Measurements from ENCODE around the gene TMTC2. TPM values are rescaled to one million over a fixed set of nuclear protein-coding genes. Genes with fewer than 3 reads are reported as not detected.

Gene TMTC2
- total RNA-seq, 1 donor from 2014 or later = 3.4 TPM

GRCh38 chr12:82682851-82683261, 3.9 kb upstream of the TMTC2 start:
- no peak for TF ChIP-seq CTCF (IDR thresholded peaks at IDR 0.05; ENCODE audit: borderline replicate concordance)
- Histone ChIP-seq H3K27me3 (ENCODE audit: low read depth) (no peaks in the 10 kb centered on the region), H3K27ac (replicated peaks) (no peak overlapping the region), H3K4me1 (peaks cover 23% of the 10 kb centered on the region), H3K9me3 (replicated peaks) (no peaks in the 10 kb centered on the region), H3K4me3 (no peak overlapping the region), H3K36me3 (no peaks in the 10 kb centered on the region)
- intact Hi-C loops (cut with micrococcal nuclease) = no loop called here
- no peak for DNase-seq

- H3K4me3 ChIP-seq = peak overlapping the region; percentile 90
- H3K27me3 ChIP-seq (ENCODE audit: low read depth) = no peaks in the 10 kb centered on the region
- no peaks in the 10 kb centered on the region for H3K9me3 ChIP-seq (replicated peaks)
- peak; percentile 93 for DNase-seq
- peak overlapping the region; percentile 92 for H3K27ac ChIP-seq (replicated peaks)
- H3K36me3 ChIP-seq = no peaks in the 10 kb centered on the region
- peak; percentile 91 for TF ChIP-seq CTCF (IDR thresholded peaks at IDR 0.05; ENCODE audit: borderline replicate concordance)
- intact Hi-C loops (cut with micrococcal nuclease) = no loop called here
- peaks cover 32% of the 10 kb centered on the region for H3K4me1 ChIP-seq
Observed at GRCh38 chr12:82685790-82686167, 927 bp upstream of the TMTC2 start.

GRCh38 chr12:82687021-82688011, 610 bp downstream of the TMTC2 start:
- DNase-seq = peak; percentile 38
- Histone ChIP-seq H3K4me1 (peaks cover 32% of the 10 kb centered on the region), H3K27ac (replicated peaks) (peak overlapping the region; percentile 92), H3K27me3 (ENCODE audit: low read depth) (no peaks in the 10 kb centered on the region), H3K9me3 (replicated peaks) (no peaks in the 10 kb centered on the region), H3K36me3 (no peaks in the 10 kb centered on the region), H3K4me3 (peak overlapping the region; percentile 90)
- TF ChIP-seq CTCF (IDR thresholded peaks at IDR 0.05; ENCODE audit: borderline replicate concordance) = no peak
- intact Hi-C loops (cut with micrococcal nuclease) = no loop called here

- no peaks in the 10 kb centered on the region for H3K9me3 ChIP-seq (replicated peaks)
- no peaks in the 10 kb centered on the region for H3K27me3 ChIP-seq (ENCODE audit: low read depth)
- DNase-seq = no peak
- peaks cover 32% of the 10 kb centered on the region for H3K4me1 ChIP-seq
- intact Hi-C loops (cut with micrococcal nuclease) = no loop called here
- no peak for TF ChIP-seq CTCF (IDR thresholded peaks at IDR 0.05; ENCODE audit: borderline replicate concordance)
- H3K4me3 ChIP-seq = peak overlapping the region; percentile 90
- peaks cover 5% of the 10 kb centered on the region for H3K36me3 ChIP-seq
- peak overlapping the region; percentile 92 for H3K27ac ChIP-seq (replicated peaks)
Observed at GRCh38 chr12:82688035-82688501, 1.4 kb downstream of the TMTC2 start.

GRCh38 chr12:82688596-82688995, 1.9 kb downstream of the TMTC2 start:
- no peak for TF ChIP-seq CTCF (IDR thresholded peaks at IDR 0.05; ENCODE audit: borderline replicate concordance)
- H3K27ac ChIP-seq (replicated peaks) = peak overlapping the region; percentile 92
- intact Hi-C loops (cut with micrococcal nuclease) = no loop called here
- DNase-seq = no peak
- peak overlapping the region; percentile 90 for H3K4me3 ChIP-seq
- H3K9me3 ChIP-seq (replicated peaks) = no peaks in the 10 kb centered on the region
- H3K4me1 ChIP-seq = peaks cover 32% of the 10 kb centered on the region
- peaks cover 9% of the 10 kb centered on the region for H3K36me3 ChIP-seq
- H3K27me3 ChIP-seq (ENCODE audit: low read depth) = no peaks in the 10 kb centered on the region

All from left ventricle myocardium inferior (tissue), 1 donor.